ENCODE results near the gene HDAC4.

The HDAC4 gene

DNA sequence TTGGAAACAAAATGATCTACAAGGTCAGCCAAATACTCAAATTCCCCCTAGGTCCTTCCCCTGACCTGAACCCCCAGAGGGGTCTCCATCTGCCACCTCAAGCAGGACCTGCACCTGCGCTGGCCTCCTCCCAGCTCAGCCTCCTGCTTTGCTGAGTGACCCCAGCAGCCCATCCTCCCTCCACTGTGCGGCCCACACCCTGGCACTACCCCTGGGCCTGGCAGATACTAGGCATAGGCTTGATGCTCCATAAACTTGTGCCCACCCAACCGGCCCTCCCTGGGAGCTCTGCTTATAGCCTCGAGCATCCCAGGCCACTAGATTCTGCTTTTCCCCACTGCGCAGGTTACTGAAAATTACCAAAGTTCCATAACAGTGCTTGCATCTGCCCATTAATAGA is 156.2 kb downstream of the HDAC4 start:
- in situ Hi-C loops (cut with MboI; ENCODE audit: low sequenced_read_pairs): no loop called here

DNA sequence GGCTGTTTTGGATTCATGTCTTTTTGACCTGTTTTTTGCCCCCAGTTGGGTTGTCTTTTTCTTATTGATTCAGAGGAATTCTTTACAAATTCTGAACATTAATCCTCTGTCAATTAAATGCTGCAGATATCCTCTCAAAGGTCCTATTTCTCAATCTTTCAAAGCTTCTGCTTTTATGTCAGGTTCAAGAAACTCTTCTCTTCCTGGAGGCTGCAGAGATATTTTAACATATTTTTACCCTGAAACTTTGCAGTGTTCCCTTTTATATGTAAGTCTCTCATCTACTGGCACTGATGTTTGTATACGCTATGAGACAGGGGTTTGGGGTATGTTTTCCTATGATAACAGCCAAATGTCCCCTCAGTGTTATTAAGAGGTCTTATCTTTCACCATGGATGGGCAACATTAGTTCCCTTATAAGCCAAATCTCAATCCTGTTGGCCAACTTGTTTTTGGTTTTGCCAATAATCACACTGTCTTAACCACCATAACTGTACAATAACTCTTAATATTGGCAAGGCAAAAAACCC is 159.3 kb downstream of the HDAC4 start:
- in situ Hi-C loops (cut with MboI; ENCODE audit: low sequenced_read_pairs): no loop called here

DNA sequence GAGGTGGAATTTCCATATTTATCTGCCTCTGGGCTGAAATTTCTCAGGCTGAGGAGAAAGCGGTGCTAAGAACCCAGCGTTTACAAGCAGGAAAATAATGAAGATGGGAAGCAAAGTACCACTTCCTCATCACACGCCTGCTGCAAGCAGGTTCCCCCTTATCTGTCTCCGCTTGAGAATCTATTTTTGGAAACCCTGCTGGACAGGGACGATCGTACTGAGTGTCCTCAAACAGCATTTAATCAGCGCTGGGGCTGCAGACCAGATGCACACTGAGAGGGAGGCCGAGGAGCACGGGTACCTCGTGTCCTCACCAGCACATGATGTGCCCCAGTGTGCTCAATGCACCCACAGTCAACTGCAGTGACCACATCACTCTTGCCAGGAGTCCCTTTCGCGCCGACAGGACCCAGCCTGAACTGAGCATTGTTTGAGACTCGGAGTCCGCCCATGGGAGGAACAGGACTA is 160.4 kb downstream of the HDAC4 start:
- in situ Hi-C loops (cut with MboI; ENCODE audit: low sequenced_read_pairs): no loop called here

DNA sequence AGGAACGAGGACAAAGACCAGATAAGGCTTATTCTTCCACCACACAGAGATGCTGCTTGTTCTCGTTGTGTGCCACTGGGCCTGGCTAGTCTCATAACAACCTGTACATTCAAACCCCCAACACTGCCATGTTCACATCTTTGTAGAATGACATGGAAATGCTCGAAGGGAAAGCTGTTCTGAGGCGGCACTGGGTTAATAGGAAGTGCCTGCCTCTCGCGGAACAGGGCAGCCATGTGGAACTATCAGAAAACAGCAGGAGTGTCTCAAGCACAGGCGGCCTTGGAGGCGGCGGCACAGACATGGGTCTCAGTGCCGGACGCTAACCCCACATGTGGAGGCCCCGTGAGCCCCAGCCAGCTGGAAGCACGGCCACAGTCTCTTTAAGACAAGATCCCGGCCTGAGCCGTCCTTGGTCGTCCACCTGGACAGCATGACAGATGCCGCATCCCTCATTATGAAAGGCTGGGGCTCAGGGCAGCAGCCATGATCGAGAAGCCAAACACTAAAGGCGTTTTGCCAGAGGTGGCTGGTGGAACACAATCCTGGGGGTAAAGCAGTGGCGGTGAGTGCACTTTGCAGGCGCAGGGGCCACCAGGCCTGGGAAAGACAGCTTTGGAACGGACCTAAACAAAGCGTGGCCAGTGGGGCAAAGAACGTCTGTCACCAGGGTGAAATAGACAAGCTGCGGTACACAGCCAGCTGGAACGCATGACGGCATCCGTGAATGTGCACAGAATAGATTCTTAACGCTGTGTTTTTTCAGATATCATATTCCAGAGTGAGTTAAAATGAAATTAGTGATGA is 161.0 kb downstream of the HDAC4 start:
- in situ Hi-C loops (cut with MboI; ENCODE audit: low sequenced_read_pairs): no loop called here

DNA sequence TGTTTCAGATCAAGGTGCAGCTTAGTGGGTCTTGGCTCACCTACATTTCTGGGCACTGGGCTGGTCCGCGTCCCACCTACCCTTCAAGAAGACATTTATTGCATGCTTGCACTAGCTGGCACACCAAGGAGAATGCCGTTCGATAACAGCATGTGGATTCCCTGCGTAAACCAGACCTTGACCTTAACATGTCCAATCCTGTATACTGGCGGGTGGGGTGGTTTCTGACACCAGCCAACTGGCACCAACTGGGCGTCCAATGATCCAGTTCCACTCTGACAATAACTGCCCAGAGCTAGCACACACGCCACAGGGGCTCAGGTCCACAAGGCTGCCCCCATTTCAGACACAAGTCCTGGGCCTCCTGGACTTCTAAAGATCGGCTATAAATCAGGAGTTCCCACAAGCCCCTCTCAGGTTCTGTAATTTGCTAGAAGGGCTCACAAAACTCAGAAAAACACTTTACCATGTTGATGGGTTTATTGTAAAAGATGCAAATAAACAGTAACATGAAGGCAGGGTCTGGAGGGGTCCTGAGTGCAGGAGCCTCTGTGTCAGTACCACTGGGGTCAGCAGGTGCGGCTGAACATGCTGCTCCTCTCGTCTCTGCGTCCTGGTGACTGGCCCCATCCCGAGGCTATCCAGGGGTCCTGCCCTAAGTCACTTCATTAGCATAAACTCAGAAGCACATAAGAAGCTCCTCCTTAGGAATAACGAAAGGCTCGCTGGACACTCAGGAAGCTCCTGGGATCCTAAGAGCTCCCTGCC is 161.8 kb downstream of the HDAC4 start:
- in situ Hi-C loops (cut with MboI; ENCODE audit: low sequenced_read_pairs): no loop called here

DNA sequence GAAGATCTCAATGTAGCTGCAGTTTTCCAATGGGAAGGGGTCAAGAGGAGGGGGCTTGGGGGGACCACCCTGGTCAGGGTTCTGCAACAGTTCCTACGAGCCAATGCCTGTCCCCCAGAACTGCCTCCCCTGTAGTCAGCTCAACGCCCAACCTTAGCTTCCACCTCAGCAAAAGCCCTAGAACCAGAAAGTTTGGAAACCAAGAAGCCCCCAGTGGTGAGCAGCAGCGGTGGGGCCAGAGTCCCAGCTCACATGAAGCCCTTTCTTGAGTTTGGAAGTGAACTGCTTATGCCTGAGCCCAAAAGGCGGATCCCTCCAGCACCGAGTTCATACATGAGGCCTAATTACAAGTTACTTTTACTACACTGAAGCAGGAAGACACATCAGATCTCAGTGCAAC is 162.4 kb downstream of the HDAC4 start:
- in situ Hi-C loops (cut with MboI; ENCODE audit: low sequenced_read_pairs): no loop called here

DNA sequence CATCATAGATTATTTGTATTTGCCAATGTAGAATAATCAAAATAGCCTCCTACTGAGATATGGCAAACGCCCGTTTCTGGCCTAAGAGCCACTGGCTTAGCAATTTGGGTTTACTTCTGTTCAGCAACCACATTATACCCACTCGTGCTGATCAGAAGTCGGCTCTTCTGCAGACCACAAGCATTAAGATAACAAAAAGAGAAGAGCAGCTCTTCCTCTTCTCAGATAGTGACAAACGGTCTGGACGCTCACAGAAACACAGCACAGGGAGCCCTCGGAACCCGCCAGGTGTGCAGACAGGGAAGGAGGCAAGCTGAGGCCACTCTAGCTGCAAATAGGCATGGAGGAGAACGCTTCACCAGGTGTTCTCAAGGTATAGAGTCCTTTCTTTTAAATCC is 164.0 kb downstream of the HDAC4 start:
- in situ Hi-C loops (cut with MboI; ENCODE audit: low sequenced_read_pairs): no loop called here

- in situ Hi-C loops (cut with MboI; ENCODE audit: low sequenced_read_pairs): no loop called here
Measured at GRCh38 chr2:239236043-239236807, 164.6 kb downstream of the HDAC4 start.

GRCh38 chr2:239235311-239235710 is 165.5 kb downstream of the HDAC4 start:
- in situ Hi-C loops (cut with MboI; ENCODE audit: low sequenced_read_pairs): no loop called here

- in situ Hi-C loops (cut with MboI; ENCODE audit: low sequenced_read_pairs): no loop called here
Measured at GRCh38 chr2:239234191-239235175, 166.3 kb downstream of the HDAC4 start.

GRCh38 chr2:239233576-239233975 is 167.2 kb downstream of the HDAC4 start:
- in situ Hi-C loops (cut with MboI; ENCODE audit: low sequenced_read_pairs): no loop called here

- in situ Hi-C loops (cut with MboI; ENCODE audit: low sequenced_read_pairs): no loop called here
Measured at GRCh38 chr2:239232195-239232578, 168.6 kb downstream of the HDAC4 start.

DNA sequence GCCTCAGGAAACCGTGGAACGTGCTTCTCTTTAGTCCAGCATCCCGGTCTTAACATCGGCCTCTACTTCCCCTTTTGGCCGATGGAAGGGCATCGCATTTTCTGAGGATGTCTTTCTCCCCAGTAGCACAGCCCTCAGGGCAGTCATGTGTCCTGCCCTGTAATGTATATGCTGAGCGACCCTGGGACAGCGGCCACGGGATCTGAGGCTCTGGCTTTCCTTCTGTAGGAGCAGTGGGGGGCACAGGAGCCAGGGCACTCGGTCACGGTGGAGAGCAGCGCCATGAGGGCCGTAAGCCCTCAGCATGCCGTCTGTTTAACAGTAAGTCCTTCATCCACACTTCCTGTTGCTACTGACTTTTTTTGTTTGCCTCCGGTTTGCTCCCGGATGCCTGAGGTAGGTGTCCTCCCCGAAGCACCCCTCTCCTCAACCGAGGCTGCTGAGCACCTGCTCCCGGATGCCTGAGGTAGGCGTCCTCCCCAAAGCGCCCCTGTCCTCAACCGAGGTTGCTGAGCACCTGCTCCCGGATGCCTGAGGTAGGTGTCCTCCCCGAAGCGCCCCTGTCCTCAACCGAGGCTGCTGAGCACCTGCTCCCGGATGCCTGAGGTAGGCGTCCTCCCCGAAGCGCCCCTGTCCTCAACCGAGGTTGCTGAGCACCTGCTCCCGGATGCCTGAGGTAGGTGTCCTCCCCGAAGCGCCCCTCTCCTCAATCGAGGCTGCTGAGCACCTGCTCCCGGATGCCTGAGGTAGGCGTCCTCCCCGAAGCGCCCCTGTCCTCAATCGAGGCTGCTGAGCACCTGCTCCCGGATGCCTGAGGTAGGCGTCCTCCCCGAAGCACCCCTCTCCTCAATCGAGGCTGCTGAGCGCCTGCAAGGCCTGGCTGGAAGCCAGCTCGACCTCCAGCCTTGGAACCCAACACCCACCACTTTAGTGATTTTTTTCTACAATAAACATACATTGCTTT is 169.3 kb downstream of the HDAC4 start:
- in situ Hi-C loops (cut with MboI; ENCODE audit: low sequenced_read_pairs): no loop called here

DNA sequence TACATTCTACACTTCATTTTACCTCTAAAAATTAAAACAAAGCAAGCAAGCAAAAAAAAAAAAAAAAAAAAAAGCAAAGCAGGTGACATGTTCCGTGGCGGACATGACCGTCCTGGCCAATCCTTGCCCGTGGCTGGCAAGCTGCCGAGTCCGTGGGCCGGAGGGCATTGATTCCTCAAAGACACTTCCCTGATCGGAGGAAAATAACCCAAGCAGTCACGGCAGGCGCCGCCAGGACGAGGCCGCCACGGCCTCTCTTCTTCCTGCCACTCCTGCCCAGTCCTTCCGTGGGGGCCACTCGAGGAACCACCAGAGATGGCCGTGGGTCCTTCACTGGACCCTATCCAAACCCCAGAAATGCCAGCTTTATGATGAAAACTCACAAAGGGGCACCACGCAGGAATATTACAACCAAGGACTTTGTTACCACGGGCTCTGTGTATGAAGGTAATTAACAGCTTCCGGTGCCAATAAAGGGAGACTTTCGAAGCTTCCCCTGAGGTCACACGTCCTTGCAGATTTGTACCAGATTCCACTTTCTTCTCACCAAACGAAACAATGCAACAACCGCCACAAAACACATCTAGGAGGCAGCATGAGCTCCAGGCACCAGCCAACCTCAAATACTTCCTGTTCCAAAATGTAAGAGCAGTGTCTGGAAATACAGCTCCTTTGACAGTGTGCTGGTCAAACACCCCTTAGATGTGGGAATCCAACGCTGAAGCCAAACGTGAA is 170.3 kb downstream of the HDAC4 start:
- in situ Hi-C loops (cut with MboI; ENCODE audit: low sequenced_read_pairs): no loop called here

GRCh38 chr2:239229545-239230279 is 171.1 kb downstream of the HDAC4 start:
- in situ Hi-C loops (cut with MboI; ENCODE audit: low sequenced_read_pairs): no loop called here

GRCh38 chr2:239227661-239228371 is 173.0 kb downstream of the HDAC4 start:
- in situ Hi-C loops (cut with MboI; ENCODE audit: low sequenced_read_pairs): no loop called here

Measured in HL-60/S4 treated with phorbol 12-myristate 13-acetate at 8.2 ng/mL for 4 days and 3 days (cell line).